ENCODE results near the gene TMEM270.

GRCh38 chr7:73876973-73877372, 16.0 kb downstream of the TMEM270 start:
- no peak for TF ChIP-seq CTCF (IDR thresholded peaks at IDR 0.05; ENCODE audit: insufficient read depth, low read length, poor library complexity, severe bottlenecking)
- TF ChIP-seq EZH2phosphoT487 (conservative IDR thresholded peaks at IDR 0.05; ENCODE audit: low read length), result no peak
